Right atrium auricular region (tissue), 2 donors: ENCODE measurements around the gene LRP1. TPM values are rescaled to one million over a fixed set of nuclear protein-coding genes. Genes with fewer than 3 reads are reported as not detected.

Experiments
- DNase-seq: peaks from one replicate; pipeline ENCODE4 v3.0.0-alpha.2; 2019; ENCODE audit warnings: low spot score
- H3K27ac ChIP-seq, 2 donors: fragments of 200-600 bp; sonication (generic); 1 replicate in 1 of 2; 2 replicates in 1 of 2; pipeline ENCODE4 v1.5.1; 2016 to 2019
- H3K27me3 ChIP-seq, 2 donors: fragments of 200-600 bp; sonication (generic); one replicate each; pipeline versions ENCODE4 v1.5.1 to v1.6.0; 2017 to 2019
- H3K36me3 ChIP-seq: fragments of 200-600 bp; sonication (generic); one replicate; pipeline ENCODE4 v1.5.1; 2016
- H3K4me1 ChIP-seq, 2 donors: fragments of 200-600 bp; sonication (generic); one replicate each; pipeline versions ENCODE4 v1.5.1 to v1.6.0; 2017 to 2019
- H3K4me3 ChIP-seq, 2 donors: fragments of 200-600 bp; sonication (generic); 1 replicate in 1 of 2; 2 replicates in 1 of 2; pipeline ENCODE4 v1.5.1; 2017 to 2019; ENCODE audit warnings: mild to moderate bottlenecking in 1 of 2, moderate library complexity in 1 of 2
- H3K9me3 ChIP-seq, 2 donors: fragments of 200-600 bp; sonication (generic); one replicate each; pipeline ENCODE4 v1.5.1; 2019
- total RNA-seq, 2 donors: library from RNA; depleted of rRNA; stranded (reverse); fragments of >200 nt; gene quantifications; one replicate each; pipeline ENCODE4 v1.1.0, GENCODE V29; 2016
- TF ChIP-seq, protein P1 (sequence below), 2 donors: fragments of 200-600 bp; sonication (generic); IDR thresholded peaks; one replicate each; pipeline ENCODE4 v1.5.1; 2019; ENCODE audit warnings: antibody characterized with exemption in 2 of 2

Gene LRP1
- 100 to 1,000 TPM in 1 of 2 donors, 10 to 100 TPM in 1; 89.4 to 211 TPM for total RNA-seq

DNA sequence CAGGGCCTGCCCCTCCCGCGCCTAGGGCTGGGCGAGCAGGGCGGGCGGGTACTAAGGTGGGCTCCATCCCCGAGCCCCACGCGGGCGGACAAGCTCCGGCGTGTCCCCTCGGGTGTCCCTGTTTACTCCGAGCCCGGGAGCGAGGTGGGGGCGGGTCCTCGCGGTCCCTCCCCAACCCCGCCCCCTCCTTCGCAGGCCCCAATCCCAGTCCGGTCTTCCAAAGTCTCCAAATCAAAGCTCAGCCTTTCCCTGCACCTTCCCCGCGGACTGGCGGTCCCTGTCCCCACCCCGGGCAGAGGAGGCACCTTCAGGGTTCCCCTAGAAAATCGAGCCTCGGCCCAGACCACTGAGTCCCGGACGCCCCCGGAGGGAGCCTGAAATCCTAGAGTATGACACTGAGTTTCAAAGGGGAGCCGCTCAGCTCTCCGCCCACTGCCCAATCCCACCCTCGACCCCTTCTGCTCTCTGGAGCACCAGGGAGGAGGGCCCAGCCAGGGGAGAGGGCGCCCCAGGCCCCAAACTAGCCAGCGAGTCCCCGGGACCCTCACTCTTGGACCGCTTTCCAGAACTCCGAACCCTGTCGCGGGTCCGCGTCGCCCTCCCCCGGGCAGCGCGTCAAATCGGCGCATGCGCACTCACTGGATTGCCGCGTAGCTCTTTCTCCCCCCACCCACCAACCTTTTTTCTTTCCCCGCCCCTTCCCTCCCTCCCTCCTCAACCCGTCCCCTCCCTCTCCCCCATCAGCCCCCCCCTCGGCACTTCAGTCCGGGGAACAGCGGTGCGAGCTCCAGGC, at the start of gene LRP1:
Gene LRP1, plus strand, starts transcription at position 758 of the 793 bp plus-strand sequence. CDS start 482 bp downstream, outside the sequence.
- H3K4me1 ChIP-seq = peaks cover 0 to 51% of the 10 kb centered on the region in 2 donors
- peak within 1 kb of the TSS; percentile 97 to 98 for H3K27ac ChIP-seq
- no peaks in the 10 kb centered on the region for H3K9me3 ChIP-seq
- DNase-seq = peak; percentile 85
- H3K4me3 ChIP-seq = peak within 1 kb of the TSS; percentile 61 to 77
- no peaks in the 10 kb centered on the region for H3K27me3 ChIP-seq
- TF ChIP-seq, protein P1, sequence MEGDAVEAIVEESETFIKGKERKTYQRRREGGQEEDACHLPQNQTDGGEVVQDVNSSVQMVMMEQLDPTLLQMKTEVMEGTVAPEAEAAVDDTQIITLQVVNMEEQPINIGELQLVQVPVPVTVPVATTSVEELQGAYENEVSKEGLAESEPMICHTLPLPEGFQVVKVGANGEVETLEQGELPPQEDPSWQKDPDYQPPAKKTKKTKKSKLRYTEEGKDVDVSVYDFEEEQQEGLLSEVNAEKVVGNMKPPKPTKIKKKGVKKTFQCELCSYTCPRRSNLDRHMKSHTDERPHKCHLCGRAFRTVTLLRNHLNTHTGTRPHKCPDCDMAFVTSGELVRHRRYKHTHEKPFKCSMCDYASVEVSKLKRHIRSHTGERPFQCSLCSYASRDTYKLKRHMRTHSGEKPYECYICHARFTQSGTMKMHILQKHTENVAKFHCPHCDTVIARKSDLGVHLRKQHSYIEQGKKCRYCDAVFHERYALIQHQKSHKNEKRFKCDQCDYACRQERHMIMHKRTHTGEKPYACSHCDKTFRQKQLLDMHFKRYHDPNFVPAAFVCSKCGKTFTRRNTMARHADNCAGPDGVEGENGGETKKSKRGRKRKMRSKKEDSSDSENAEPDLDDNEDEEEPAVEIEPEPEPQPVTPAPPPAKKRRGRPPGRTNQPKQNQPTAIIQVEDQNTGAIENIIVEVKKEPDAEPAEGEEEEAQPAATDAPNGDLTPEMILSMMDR (IDR thresholded peaks at IDR 0.05) = no peak
- no peaks in the 10 kb centered on the region for H3K36me3 ChIP-seq

DNA sequence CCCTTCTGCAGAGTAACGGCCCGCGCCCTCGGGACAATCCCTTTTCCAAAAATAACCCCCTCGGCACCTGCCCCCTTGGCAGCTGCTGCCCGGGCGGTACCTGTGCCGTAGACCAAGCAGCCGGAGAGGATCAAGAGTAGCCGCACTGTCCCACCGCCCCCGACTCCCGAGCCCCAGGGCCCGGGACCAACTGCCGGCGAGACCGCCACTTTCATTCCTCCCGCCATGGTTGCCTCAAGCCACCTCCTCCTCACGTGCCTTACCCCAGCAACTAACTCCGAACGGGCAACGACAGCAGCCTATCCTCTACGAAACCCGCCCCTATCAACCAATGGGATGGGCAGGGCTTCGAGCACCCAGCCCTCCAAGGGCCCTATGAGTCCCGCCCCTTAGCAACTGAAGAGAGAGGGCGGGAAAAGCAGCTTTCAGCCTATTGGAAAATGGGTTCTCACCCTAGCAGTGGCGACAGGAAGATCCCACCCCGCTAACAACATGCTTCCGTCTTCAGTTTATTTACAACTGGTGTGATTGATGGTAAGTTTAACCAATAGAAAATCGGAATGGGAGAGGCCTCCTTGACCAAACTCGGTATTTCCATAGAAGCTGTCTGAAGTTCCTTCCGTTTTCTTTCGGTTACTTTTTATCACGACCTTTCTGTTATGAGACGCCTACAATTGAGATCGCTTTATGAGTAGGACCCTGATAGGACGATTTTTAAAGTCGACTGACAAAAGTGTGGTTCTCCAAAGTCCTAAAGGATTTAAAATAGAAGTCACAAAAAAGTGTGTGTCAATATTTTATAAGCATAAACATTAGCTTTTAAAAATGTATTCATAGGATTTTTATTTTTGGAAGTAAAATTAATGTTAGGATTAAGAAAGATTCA, 49.5 kb upstream of the LRP1 start, which contains the start of gene NEMP1:
Gene NEMP1, minus strand, starts transcription at position 273 of the 886 bp plus-strand sequence. Its CDS starts 46 bp downstream, at position 227.
- TF ChIP-seq, protein P1 (IDR thresholded peaks at IDR 0.05) = no peak
- peak within 1 kb of the TSS; percentile 82 to 85 for H3K27ac ChIP-seq
- H3K4me3 ChIP-seq = peak within 1 kb of the TSS; percentile 57 to 77
- peak; percentile 99 for DNase-seq
- H3K4me1 ChIP-seq = peaks cover 0 to 16% of the 10 kb centered on the region in 2 donors
- no peaks in the 10 kb centered on the region for H3K36me3 ChIP-seq
- H3K27me3 ChIP-seq = no peaks in the 10 kb centered on the region
- H3K9me3 ChIP-seq = no peaks in the 10 kb centered on the region

DNA sequence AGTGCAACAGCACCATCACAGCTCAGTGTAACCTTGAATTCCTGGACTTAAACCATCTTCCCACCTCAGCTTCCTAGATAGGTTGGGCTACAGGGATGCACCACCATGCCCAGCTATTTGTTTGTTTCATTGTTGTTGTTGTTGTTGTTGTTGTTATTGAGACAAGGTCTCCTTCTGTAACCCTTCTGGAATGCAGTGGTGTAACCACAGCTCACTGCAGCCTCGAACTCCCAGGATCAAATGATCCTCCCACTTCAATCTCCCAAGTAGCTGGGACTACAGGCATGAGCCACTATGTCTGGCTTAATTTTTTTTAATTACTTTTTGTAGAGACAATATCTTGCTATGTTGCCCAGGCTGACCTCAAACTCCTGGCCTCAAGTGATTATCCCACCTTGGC, 48.5 kb upstream of the LRP1 start:
- peaks cover 0 to 16% of the 10 kb centered on the region in 2 donors for H3K4me1 ChIP-seq
- H3K9me3 ChIP-seq = no peaks in the 10 kb centered on the region
- no peaks in the 10 kb centered on the region for H3K27me3 ChIP-seq
- no peak for DNase-seq
- H3K4me3 ChIP-seq = no peak overlapping the region
- TF ChIP-seq, protein P1 (IDR thresholded peaks at IDR 0.05) = no peak
- H3K27ac ChIP-seq = peak overlapping the region; percentile 82 to 85
- no peaks in the 10 kb centered on the region for H3K36me3 ChIP-seq

DNA sequence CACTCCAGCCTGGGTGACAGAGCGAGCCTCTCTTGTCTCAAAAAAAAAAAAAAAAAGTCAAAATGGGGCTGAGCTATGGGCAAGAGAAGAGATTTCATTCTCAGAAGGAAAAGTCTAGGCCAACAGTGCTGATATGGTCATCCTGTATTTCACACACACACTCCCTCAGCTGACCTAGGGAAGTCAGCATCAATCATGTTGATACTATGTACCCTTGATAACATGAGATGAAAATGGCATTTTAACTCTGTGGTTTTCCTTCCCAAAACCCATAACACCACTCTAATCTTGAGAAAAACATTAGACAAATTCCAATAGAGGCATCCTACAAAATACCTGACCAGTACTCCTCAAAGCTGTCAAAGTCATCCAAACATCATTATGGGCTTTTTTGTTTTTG, 47.4 kb upstream of the LRP1 start:
- H3K9me3 ChIP-seq = no peaks in the 10 kb centered on the region
- no peaks in the 10 kb centered on the region for H3K27me3 ChIP-seq
- H3K4me1 ChIP-seq = peaks cover 0 to 19% of the 10 kb centered on the region in 2 donors
- H3K4me3 ChIP-seq = no peak overlapping the region
- H3K36me3 ChIP-seq = no peaks in the 10 kb centered on the region
- H3K27ac ChIP-seq = no peak overlapping the region
- TF ChIP-seq, protein P1 (IDR thresholded peaks at IDR 0.05) = no peak
- DNase-seq = no peak

DNA sequence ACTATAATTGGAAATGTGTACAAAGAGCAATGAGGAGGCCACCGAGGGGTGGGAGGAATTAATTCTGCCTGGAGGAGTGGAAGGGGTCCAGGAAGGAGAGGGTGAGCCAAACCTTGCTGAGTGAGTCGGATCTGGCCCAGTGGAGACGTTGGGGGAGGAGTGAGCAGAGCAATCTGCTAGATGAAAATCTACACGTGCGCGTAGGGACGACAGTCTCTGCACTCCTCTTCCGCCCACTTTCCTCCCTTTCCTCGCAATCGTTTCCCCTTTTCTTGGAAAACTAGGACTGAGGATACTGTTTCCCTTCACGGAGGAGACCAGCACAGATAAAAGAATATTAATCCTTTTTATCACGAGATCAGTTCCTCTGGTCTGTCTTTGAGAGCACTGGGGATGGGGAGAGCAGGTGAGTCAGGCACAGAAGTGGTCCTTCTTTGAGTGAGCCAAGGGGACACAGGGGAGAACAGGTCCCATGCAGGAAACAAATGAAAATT, 42.2 kb upstream of the LRP1 start:
- no peak for DNase-seq
- H3K4me3 ChIP-seq = peak overlapping the region; percentile 58 to 84
- TF ChIP-seq, protein P1 (IDR thresholded peaks at IDR 0.05) = no peak

More for the DNA sequence above, 42.2 kb upstream of the LRP1 start:
- Histone ChIP-seq H3K27ac (peak overlapping the region; percentile 97 to 100), H3K27me3 (no peaks in the 10 kb centered on the region), H3K4me1 (peaks cover 0 to 32% of the 10 kb centered on the region in 2 donors), H3K9me3 (no peaks in the 10 kb centered on the region), H3K36me3 (peaks cover under 1% of the 10 kb centered on the region)
